B cell (primary cell): ENCODE measurements around the gene CENPB.

Source experiments
- EZH2 ChIP-seq: IDR thresholded peaks from 2 replicates; pipeline ENCODE4 v1.6.1; 2012; ENCODE audit warnings: borderline replicate concordance, low read depth, mild to moderate bottlenecking, moderate library complexity, low read length; ENCODE audit not compliant: insufficient read depth, poor library complexity, severe bottlenecking
- TF ChIP-seq, protein P1 (sequence below): fragments of 200-600 bp; IDR thresholded peaks from one replicate; pipeline ENCODE4 v1.8.0; 2022; ENCODE audit warnings: antibody characterized with exemption, mild to moderate bottlenecking

GRCh38 chr20:3798373-3798768 lies 11.8 kb upstream of the CENPB start:
- no peak for TF ChIP-seq EZH2
- TF ChIP-seq, protein P1, sequence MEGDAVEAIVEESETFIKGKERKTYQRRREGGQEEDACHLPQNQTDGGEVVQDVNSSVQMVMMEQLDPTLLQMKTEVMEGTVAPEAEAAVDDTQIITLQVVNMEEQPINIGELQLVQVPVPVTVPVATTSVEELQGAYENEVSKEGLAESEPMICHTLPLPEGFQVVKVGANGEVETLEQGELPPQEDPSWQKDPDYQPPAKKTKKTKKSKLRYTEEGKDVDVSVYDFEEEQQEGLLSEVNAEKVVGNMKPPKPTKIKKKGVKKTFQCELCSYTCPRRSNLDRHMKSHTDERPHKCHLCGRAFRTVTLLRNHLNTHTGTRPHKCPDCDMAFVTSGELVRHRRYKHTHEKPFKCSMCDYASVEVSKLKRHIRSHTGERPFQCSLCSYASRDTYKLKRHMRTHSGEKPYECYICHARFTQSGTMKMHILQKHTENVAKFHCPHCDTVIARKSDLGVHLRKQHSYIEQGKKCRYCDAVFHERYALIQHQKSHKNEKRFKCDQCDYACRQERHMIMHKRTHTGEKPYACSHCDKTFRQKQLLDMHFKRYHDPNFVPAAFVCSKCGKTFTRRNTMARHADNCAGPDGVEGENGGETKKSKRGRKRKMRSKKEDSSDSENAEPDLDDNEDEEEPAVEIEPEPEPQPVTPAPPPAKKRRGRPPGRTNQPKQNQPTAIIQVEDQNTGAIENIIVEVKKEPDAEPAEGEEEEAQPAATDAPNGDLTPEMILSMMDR, result no peak
